RWPE1 (cell line): ENCODE data around the gene DLX4.

Experiments used
- CTCF ChIA-PET: fragments of 350-600 bp; sonication (Branson Sonifier 250); formaldehyde crosslinking; extraction: SDS; loops from one replicate; lab custom pipeline; 2021; lab: Yijun Ruan, JAX
- POLR2A ChIA-PET: fragments of 400-600 bp; formaldehyde crosslinking; extraction: SDS; loops from one replicate; lab custom pipeline; 2020; ENCODE audit warnings: antibody characterized with exemption; ENCODE audit not compliant: low non-redundant PET; lab: Yijun Ruan, JAX
- DNase-seq: peaks from one replicate; pipeline ENCODE4 v3.0.0; 2012; ENCODE audit warnings: low spot score
- H3K27ac ChIP-seq: fragments of 450-650 bp; 2 replicates; pipeline ENCODE4 v1.5.1; 2017
- CTCF ChIP-seq: fragments of 450-650 bp; conservative IDR thresholded peaks from 2 replicates; pipeline ENCODE4 v1.5.1; 2017; ENCODE audit warnings: low read depth, mild to moderate bottlenecking

The DLX4 gene

GRCh38 chr17:49980703-49981197 is 11.8 kb downstream of the DLX4 start:
- no peak for TF ChIP-seq CTCF
- POLR2A ChIA-PET: no interaction called here
- CTCF ChIA-PET: interaction anchor here (0.7 to 1.0 kb wide), 2 partner anchors 29 to 411 kb away, joined by 3 read pairs; no protein-coding TSS in a partner anchor
- H3K27ac ChIP-seq: peak overlapping the region; percentile 93
- peak; percentile 70 for DNase-seq

- POLR2A ChIA-PET: no interaction called here
- peak overlapping the region; percentile 90 for H3K27ac ChIP-seq
- CTCF ChIA-PET: interaction anchor here (0.6 kb wide), 2 partner anchors 31 to 52 kb away, joined by 3 read pairs; no protein-coding TSS in a partner anchor
- no peak for TF ChIP-seq CTCF
- DNase-seq: peak; percentile 43
These were observed 15.3 kb downstream of the DLX4 start for GRCh38 chr17:49984283-49984682.

DNA sequence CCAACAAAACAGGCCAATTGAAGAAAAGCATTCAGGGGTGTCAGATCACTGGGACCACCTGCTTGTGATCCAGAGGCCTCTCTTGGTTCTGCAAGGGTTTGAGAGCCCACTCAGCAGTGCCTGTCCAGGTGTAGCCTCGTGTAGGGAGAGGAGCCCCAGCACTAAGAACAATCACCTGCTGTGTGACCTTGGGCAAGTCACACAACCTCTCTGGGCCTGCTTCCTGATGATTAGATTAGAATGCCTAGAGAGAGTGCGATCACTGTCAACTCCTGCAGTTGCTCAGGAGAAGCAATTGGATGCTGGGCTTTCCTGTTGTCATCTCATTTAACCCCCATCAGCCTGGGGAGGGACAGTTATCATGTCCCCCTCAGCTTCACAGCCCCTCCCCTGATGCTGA is 15.8 kb downstream of the DLX4 start:
- TF ChIP-seq CTCF: no peak
- ChIA-PET CTCF (interaction anchor here (0.6 kb wide), 1 partner anchor 52 kb away, joined by 3 read pairs; no protein-coding TSS in a partner anchor), POLR2A (no interaction called here)
- DNase-seq: no peak
- peak overlapping the region; percentile 90 for H3K27ac ChIP-seq

DNA sequence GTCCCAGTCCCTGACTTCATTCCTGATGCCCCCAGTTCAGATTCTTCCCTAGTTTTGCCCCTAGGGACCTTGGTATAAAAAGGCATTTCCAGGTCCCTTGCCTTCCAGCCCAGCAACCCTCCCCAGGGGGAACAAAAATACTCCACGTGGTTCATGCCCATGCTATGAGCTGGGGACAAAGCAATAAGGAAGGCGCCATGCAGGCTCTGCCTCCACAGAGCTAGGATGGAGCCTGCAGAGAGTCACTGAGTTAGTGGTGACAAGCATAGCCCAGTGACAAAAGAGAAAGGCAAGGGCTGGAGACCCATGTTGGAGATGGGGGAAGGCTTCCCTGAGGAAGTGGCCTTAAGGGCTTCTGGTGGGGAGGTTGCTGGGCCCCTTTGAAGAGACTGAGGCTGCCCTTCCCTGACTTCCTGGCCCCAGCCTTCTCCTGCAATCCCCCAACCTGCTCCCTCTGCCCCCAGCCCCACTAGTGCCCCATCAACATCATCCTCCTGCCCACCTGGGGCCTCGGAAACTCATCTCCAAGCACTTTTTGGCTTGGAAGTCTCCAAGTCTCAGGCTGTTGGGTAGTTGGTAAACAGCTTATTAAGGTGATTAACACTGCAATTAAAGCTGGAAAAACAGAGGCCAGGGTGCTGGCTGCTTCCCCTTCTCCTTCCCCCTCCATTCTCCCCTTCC is 16.5 kb downstream of the DLX4 start:
- no peak for DNase-seq
- POLR2A ChIA-PET: no interaction called here
- CTCF ChIA-PET: interaction anchor here (0.6 kb wide), 1 partner anchor 96 kb away, joined by 5 read pairs; no protein-coding TSS in a partner anchor
- H3K27ac ChIP-seq: peak overlapping the region; percentile 90
- TF ChIP-seq CTCF: no peak

- TF ChIP-seq CTCF: no peak
- CTCF ChIA-PET: interaction anchor here (1.5 kb wide), 1 partner anchor 34 kb away, joined by 4 read pairs; no protein-coding TSS in a partner anchor
- POLR2A ChIA-PET: no interaction called here
- H3K27ac ChIP-seq: peak overlapping the region; percentile 90
- no peak for DNase-seq
These were observed 17.7 kb downstream of the DLX4 start for GRCh38 chr17:49986396-49987289.

- no peak for DNase-seq
- H3K27ac ChIP-seq: peak overlapping the region; percentile 90
- ChIA-PET POLR2A (no interaction called here), CTCF (interaction anchor here (0.6 to 1.5 kb wide), 4 partner anchors 9 to 126 kb away, joined by 3 to 4 read pairs (median 4); no protein-coding TSS in a partner anchor)
- TF ChIP-seq CTCF: no peak
These were observed 18.2 kb downstream of the DLX4 start for GRCh38 chr17:49987290-49987585.
